Measurements from ENCODE around the gene SNX7. TPM values are rescaled to one million over a fixed set of nuclear protein-coding genes. Genes with fewer than 3 reads are reported as not detected.

Gene SNX7
- total and polyA plus RNA-seq, 2 donors (not counting 1 experiment from before 2014, with no cell fraction given), result not detected

DNA sequence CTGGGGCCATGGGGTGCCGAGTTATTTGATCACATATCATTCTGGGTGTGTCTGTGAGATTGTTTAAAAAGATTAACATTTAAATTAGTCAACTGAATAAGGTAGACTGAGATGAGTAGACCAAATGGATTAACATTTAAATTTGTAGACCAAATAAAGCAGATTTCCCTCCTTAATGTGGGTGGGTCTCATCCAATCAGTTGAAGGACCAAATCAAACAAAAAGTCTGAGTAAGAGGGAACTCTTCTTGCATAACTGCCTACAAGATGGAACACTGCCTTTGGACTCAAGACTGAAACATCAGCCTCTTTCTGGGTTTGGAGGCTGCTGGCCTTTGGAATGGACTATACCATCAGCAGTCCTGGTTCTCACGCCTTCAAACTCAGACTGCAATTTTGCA is 17.0 kb upstream of the SNX7 start:
- no CpG with 5 or more reads among the region's 2 CpGs for WGBS (ENCODE audit: insufficient coverage)
- no peak overlapping the region for H3K27ac ChIP-seq (ENCODE audit: low read length in 2 of 2)
- H3K27me3 ChIP-seq (replicated peaks in 1 of 4; ENCODE audit: control extremely low read depth in 1 of 4, control insufficient read depth in 3 of 4, insufficient read depth in 4 of 4, low read length in 3 of 4), result no peaks in the 10 kb centered on the region
- no peaks in the 10 kb centered on the region for H3K79me2 ChIP-seq (ENCODE audit: control insufficient read depth, insufficient read depth, low read length)
- H3K4me1 ChIP-seq (ENCODE audit: control insufficient read depth in 2 of 2, insufficient read depth in 2 of 2, low read length in 2 of 2), result no peaks in the 10 kb centered on the region
- no peak overlapping the region for H3K4me2 ChIP-seq (replicated peaks; ENCODE audit: low read depth, low read length, poor library complexity, severe bottlenecking)
- peaks cover 7% of the 10 kb centered on the region for H3K9me3 Mint-ChIP-seq (ENCODE audit: insufficient read depth)
- H3K4me3 Mint-ChIP-seq, result no peak overlapping the region
- intact Hi-C loops (cut with micrococcal nuclease), result no loop called here
- DNase-seq (no peak), ATAC-seq (ENCODE audit: low read depth) (no peak)
- H3K4me1 Mint-ChIP-seq, result no peaks in the 10 kb centered on the region
- ChIA-PET POLR2A (no interaction called here), CTCF (no interaction called here)
- H3K9me3 ChIP-seq (ENCODE audit: control extremely low read depth in 1 of 3, control insufficient read depth in 2 of 3, insufficient read depth in 1 of 3, low read length in 2 of 3), result no peaks in the 10 kb centered on the region
- no peak overlapping the region for H2AFZ ChIP-seq (ENCODE audit: insufficient read depth, low read depth, low read length, poor library complexity, severe bottlenecking)
- H4K20me1 ChIP-seq (ENCODE audit: control insufficient read depth, insufficient read depth, low read length, poor library complexity, severe bottlenecking), result no peaks in the 10 kb centered on the region
- no peak overlapping the region for H3K4me3 ChIP-seq (ENCODE audit: control extremely low read depth in 1 of 5, extremely low read depth in 1 of 5, insufficient read depth in 1 of 5, low read depth in 2 of 5, low read length in 4 of 5)
- H3K27me3 Mint-ChIP-seq, result no peaks in the 10 kb centered on the region
- no peak overlapping the region for H3K9ac ChIP-seq (ENCODE audit: low read length)
- H3K27ac Mint-ChIP-seq, result no peak overlapping the region
- no peak for TF ChIP-seq EZH2 (IDR thresholded peaks at IDR 0.05; ENCODE audit: borderline replicate concordance, insufficient read depth, low read depth, low read length, poor library complexity, severe bottlenecking)
- TF ChIP-seq, protein P1, sequence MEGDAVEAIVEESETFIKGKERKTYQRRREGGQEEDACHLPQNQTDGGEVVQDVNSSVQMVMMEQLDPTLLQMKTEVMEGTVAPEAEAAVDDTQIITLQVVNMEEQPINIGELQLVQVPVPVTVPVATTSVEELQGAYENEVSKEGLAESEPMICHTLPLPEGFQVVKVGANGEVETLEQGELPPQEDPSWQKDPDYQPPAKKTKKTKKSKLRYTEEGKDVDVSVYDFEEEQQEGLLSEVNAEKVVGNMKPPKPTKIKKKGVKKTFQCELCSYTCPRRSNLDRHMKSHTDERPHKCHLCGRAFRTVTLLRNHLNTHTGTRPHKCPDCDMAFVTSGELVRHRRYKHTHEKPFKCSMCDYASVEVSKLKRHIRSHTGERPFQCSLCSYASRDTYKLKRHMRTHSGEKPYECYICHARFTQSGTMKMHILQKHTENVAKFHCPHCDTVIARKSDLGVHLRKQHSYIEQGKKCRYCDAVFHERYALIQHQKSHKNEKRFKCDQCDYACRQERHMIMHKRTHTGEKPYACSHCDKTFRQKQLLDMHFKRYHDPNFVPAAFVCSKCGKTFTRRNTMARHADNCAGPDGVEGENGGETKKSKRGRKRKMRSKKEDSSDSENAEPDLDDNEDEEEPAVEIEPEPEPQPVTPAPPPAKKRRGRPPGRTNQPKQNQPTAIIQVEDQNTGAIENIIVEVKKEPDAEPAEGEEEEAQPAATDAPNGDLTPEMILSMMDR (IDR thresholded peaks at IDR 0.05), result no peak
- no peaks in the 10 kb centered on the region for H3K36me3 ChIP-seq (replicated peaks in 1 of 2; ENCODE audit: control extremely low read depth in 1 of 2, control insufficient read depth in 1 of 2, extremely low read depth in 1 of 2, insufficient read depth in 2 of 2, low read length in 1 of 2)

DNA sequence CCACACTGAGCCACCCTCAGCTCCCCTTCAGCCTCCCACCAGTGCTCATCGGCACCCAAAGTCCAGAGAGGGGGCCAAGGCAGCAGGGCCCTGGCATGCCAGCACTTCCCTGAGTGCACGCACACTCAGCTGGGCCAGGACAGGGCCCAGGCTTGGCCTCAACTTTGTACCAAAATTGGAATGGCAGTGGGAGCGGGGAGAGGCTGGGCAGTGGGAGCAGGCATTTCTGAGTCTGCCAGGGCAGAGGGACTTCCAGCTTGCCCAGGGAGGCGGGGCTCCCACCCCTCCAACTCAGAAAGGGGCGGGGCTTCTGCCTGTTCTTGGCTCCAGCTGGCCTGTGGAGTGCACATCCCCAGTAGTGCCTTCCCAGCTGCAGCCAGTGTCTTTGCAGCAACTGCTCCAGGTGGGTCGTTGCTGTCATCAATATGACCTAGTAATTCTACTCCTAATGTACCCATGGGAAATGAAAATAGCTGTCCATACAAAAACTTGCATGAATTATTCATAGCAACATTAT is 10.3 kb upstream of the SNX7 start:
- Histone ChIP-seq H3K4me1 (ENCODE audit: control insufficient read depth in 2 of 2, insufficient read depth in 2 of 2, low read length in 2 of 2) (no peaks in the 10 kb centered on the region), H3K4me3 (ENCODE audit: control extremely low read depth in 1 of 5, extremely low read depth in 1 of 5, insufficient read depth in 1 of 5, low read depth in 2 of 5, low read length in 4 of 5) (no peak overlapping the region), H3K9ac (ENCODE audit: low read length) (no peak overlapping the region), H3K27ac (ENCODE audit: low read length in 2 of 2) (no peak overlapping the region), H3K4me2 (replicated peaks; ENCODE audit: low read depth, low read length, poor library complexity, severe bottlenecking) (no peak overlapping the region), H3K79me2 (ENCODE audit: control insufficient read depth, insufficient read depth, low read length) (no peaks in the 10 kb centered on the region), H3K27me3 (replicated peaks in 1 of 4; ENCODE audit: control extremely low read depth in 1 of 4, control insufficient read depth in 3 of 4, insufficient read depth in 4 of 4, low read length in 3 of 4) (no peaks in the 10 kb centered on the region), H2AFZ (ENCODE audit: insufficient read depth, low read depth, low read length, poor library complexity, severe bottlenecking) (no peak overlapping the region), H4K20me1 (ENCODE audit: control insufficient read depth, insufficient read depth, low read length, poor library complexity, severe bottlenecking) (no peaks in the 10 kb centered on the region), H3K9me3 (ENCODE audit: control extremely low read depth in 1 of 3, control insufficient read depth in 2 of 3, insufficient read depth in 1 of 3, low read length in 2 of 3) (peaks cover 0 to 17% (median 0%) of the 10 kb centered on the region in 3 donors), H3K36me3 (replicated peaks in 1 of 2; ENCODE audit: control extremely low read depth in 1 of 2, control insufficient read depth in 1 of 2, extremely low read depth in 1 of 2, insufficient read depth in 2 of 2, low read length in 1 of 2) (no peaks in the 10 kb centered on the region)
- intact Hi-C loops (cut with micrococcal nuclease), result no loop called here
- Mint-ChIP-seq H3K9me3 (ENCODE audit: insufficient read depth) (peaks cover 2% of the 10 kb centered on the region), H3K27ac (no peak overlapping the region), H3K27me3 (no peaks in the 10 kb centered on the region), H3K4me3 (no peak overlapping the region), H3K4me1 (no peaks in the 10 kb centered on the region)
- no peak for DNase-seq
- TF ChIP-seq EZH2 (IDR thresholded peaks at IDR 0.05; ENCODE audit: borderline replicate concordance, insufficient read depth, low read depth, low read length, poor library complexity, severe bottlenecking), result no peak
- TF ChIP-seq, protein P1 (IDR thresholded peaks at IDR 0.05), result no peak
- ATAC-seq (ENCODE audit: low read depth), result no peak
- CTCF ChIA-PET, result no interaction called here
- POLR2A ChIA-PET, result no interaction called here
- 83% methylated on average over 6 of the region's 6 CpGs for WGBS (ENCODE audit: insufficient coverage)
